IPS-18a (cell line): Measurements from ENCODE around the gene CSAD.

Experiments
- H3K27ac ChIP-seq: one replicate; pipeline ENCODE4 v1.5.1; 2013; ENCODE audit warnings: low read length
- H3K27me3 ChIP-seq: one replicate; pipeline ENCODE4 v1.6.1; 2013; ENCODE audit warnings: mild to moderate bottlenecking, low read length; ENCODE audit not compliant: control insufficient read depth, insufficient read depth
- H3K36me3 ChIP-seq: one replicate; pipeline ENCODE4 v1.6.1; 2013; ENCODE audit warnings: low read depth, low read length; ENCODE audit not compliant: control insufficient read depth
- H3K4me1 ChIP-seq: one replicate; pipeline ENCODE4 v1.6.1; 2013; ENCODE audit warnings: low read depth, low read length; ENCODE audit not compliant: control insufficient read depth
- H3K4me3 ChIP-seq: one replicate; pipeline ENCODE4 v1.5.1; 2013; ENCODE audit warnings: low read length
- H3K9ac ChIP-seq: one replicate; pipeline ENCODE4 v1.6.1; 2013; ENCODE audit warnings: mild to moderate bottlenecking, low read length, moderate library complexity
- H3K9me3 ChIP-seq: one replicate; pipeline ENCODE4 v1.6.1; 2013; ENCODE audit warnings: low read depth, low read length; ENCODE audit not compliant: control insufficient read depth

CSAD gene

DNA sequence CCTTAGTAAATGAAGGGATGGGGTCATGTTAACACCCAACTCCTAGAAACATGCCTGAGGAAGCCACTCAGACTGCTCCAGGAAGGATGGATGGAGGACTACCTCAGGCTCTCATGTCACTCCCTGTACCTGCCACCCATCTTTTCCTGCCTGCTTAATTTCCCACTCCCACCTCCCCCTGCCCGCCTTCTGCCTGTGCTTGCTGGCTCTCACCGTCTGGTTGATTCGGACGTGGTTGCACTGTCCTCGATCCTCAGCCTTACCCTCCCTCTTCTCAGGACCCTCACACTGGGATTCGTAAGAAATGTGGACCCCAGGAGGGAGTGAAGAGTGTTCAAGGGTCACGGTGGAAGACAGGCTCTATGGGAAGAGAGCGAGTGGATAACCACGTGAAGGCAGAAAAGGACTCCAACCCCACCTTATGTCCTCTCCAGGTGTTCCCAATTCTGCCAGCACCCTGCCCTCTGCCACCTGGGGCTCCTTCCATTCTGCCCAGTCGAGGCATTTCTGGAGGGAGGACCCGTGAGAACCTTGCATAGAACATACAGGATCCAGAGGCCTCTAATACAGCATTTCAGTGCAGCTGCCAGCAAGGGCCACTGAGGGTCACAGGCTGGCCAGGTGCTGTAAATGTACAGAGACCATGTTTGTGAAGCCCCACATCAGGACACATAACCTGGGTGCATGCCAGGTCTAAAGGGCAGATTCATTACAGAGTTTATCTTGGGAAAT lies 13.4 kb upstream of the CSAD start:
- Histone ChIP-seq H3K9me3 (no peaks in the 10 kb centered on the region), H3K4me3 (no peak overlapping the region), H3K27me3 (peaks cover 48% of the 10 kb centered on the region), H3K36me3 (no peaks in the 10 kb centered on the region), H3K27ac (no peak overlapping the region), H3K9ac (no peak overlapping the region), H3K4me1 (no peaks in the 10 kb centered on the region)

DNA sequence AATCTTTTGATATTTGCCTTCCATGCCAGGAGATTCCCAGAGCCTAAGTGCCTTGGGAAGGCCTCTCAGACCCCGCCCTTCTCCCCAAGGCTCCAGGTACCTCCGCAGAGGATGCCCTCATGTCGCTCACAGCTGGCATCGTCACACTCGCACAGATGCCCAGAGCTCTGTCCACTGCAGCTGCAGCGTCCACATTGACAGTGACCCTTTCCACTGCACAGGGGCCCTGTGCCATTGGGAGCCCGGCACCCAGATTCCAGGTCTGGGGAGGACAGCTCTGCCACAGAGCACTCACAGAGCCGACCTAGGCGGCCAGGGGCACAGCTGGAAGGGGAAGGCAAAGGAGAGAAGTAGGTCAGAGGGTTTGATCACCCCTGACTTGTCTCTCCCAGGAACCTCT lies 12.3 kb upstream of the CSAD start:
- no peaks in the 10 kb centered on the region for H3K9me3 ChIP-seq
- no peak overlapping the region for H3K27ac ChIP-seq
- H3K36me3 ChIP-seq = peaks cover 2% of the 10 kb centered on the region
- H3K4me3 ChIP-seq = no peak overlapping the region
- H3K27me3 ChIP-seq = peaks cover 37% of the 10 kb centered on the region
- no peaks in the 10 kb centered on the region for H3K4me1 ChIP-seq
- no peak overlapping the region for H3K9ac ChIP-seq

DNA sequence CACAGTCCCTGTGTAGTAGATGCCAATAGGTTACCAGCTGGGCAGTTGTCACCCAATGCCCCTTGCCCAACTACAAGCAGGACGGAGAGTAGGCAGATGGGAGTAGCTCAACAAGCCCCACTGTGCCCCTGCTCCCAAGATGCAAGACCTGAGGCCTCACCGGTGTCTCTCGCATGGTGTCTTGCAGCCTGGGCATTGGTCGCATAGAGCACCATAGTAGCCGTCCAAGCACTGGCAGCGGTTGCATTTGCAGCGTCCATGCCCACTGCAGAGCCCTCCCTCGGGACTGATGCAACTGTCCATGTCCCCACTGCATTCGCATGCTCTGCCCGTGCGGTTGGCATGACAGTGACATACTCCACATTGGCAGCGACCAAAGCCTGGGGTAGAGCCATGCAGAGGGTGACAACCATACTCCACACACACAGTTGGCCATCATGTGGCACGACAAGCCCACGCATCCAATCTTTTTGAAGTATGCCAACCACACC lies 11.9 kb upstream of the CSAD start:
- Histone ChIP-seq H3K27me3 (peaks cover 34% of the 10 kb centered on the region), H3K27ac (no peak overlapping the region), H3K4me3 (no peak overlapping the region), H3K4me1 (no peaks in the 10 kb centered on the region), H3K9me3 (no peaks in the 10 kb centered on the region), H3K9ac (no peak overlapping the region), H3K36me3 (peaks cover 7% of the 10 kb centered on the region)

DNA sequence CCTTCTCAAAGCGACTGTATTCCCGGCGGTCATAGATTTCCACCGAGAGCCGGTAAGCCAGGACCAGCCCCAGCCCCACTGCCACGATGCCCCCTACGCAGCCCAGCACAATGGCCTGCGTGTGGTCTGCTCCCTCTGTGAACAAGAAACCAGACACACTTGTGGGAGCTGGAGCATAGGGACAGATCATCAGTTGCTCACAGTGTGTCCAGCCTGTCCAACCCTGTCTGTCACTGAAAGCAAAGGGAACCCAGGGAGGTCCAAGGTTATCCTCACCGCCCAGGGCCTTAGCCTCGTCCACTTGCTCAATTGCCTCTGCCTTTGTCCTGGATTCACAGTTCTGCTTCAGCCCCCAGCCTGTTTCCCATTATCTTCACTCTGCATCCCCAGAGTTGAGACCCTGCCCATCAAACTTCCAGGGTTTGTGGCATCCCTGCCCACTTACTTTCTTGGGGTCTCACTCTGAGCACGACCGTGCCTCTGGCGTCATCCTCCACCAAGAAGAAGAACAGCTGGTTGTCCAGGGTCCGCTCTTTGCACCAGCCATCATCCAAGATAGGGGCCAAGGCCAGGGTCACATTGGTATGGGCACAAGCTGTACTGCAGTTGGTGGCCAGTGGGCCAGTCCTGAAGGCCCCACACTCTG lies 11.3 kb upstream of the CSAD start:
- peaks cover 28% of the 10 kb centered on the region for H3K27me3 ChIP-seq
- H3K27ac ChIP-seq = no peak overlapping the region
- no peak overlapping the region for H3K9ac ChIP-seq
- H3K36me3 ChIP-seq = peaks cover 12% of the 10 kb centered on the region
- H3K4me1 ChIP-seq = no peaks in the 10 kb centered on the region
- no peaks in the 10 kb centered on the region for H3K9me3 ChIP-seq
- H3K4me3 ChIP-seq = no peak overlapping the region

DNA sequence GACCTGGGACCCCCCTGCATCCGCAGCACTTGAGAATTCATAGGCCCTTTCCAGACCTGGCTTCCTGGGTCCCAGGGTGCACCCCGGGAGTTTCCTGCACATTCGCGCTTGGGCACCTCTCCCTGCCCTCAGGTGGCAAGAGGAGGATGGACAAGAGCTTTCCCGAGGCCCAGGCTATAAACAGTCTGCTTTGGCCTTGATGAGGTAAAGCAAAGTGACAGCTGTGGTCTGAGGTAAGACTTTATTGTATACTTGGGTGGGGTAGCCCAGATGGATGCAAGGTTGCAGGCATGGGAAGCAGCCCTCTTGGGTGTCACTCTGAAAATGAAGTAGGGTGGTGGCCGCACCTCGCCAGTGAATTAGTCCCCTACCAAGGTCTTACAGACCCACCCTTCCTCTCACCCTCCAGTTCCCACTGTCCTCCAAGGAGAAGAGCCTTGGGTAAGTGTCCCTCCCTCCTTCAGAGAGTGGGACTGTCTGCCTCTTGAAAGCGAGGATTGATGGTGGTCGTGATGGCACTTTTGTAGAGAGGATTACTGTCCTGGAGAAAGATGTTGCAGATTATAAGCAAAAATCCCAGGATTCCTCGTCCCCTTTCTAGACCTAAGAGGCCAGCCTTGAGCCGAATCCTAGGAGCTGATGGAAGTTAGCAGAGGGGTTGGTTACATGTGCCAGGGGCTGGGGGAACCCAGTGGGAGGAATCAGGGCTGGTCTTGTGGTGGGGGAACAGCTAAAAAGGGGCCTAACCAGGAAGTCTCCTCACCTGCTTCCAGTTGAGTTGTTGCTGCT lies 10.6 kb upstream of the CSAD start:
- Histone ChIP-seq H3K4me3 (no peak overlapping the region), H3K27ac (no peak overlapping the region)

DNA sequence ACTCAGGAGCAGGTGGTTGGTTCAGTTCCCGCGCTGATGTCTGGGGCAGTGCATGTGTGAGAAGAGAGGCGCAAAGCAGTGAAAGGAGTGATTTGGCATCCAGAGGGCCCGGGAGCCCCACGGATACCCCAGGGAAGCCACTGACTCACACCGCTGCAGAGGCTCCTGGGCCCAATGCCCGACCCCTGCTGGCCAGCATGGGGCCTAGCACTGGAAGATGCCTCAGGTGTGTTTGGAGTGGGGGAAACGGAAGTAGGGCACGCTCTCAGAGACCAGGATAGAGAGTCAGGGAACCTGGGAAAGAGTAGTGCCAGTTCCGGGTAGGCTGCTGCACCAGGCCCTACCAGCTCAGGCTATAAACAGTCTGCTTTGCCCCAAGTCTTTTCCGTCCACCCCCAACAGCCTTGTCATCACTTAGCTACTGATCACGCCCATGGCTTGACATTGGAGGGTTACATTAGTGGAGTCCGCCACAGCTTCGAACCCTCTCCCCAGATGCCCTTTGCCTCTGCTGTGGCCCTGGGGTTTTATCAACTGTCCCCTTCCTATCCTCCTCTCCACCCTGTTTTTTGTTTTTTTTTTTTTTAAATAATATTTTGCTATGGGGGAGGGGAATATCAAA lies 9.5 kb upstream of the CSAD start:
- no peak overlapping the region for H3K4me3 ChIP-seq
- no peak overlapping the region for H3K27ac ChIP-seq
- H3K9ac ChIP-seq = no peak overlapping the region
- peaks cover 20% of the 10 kb centered on the region for H3K27me3 ChIP-seq
- H3K9me3 ChIP-seq = no peaks in the 10 kb centered on the region
- H3K4me1 ChIP-seq = no peaks in the 10 kb centered on the region
- peaks cover 29% of the 10 kb centered on the region for H3K36me3 ChIP-seq

More for the DNA sequence above, 10.6 kb upstream of the CSAD start:
- peaks cover 21% of the 10 kb centered on the region for H3K27me3 ChIP-seq
- H3K9me3 ChIP-seq = no peaks in the 10 kb centered on the region
- H3K36me3 ChIP-seq = peaks cover 20% of the 10 kb centered on the region
- no peak overlapping the region for H3K9ac ChIP-seq
- H3K4me1 ChIP-seq = no peaks in the 10 kb centered on the region

DNA sequence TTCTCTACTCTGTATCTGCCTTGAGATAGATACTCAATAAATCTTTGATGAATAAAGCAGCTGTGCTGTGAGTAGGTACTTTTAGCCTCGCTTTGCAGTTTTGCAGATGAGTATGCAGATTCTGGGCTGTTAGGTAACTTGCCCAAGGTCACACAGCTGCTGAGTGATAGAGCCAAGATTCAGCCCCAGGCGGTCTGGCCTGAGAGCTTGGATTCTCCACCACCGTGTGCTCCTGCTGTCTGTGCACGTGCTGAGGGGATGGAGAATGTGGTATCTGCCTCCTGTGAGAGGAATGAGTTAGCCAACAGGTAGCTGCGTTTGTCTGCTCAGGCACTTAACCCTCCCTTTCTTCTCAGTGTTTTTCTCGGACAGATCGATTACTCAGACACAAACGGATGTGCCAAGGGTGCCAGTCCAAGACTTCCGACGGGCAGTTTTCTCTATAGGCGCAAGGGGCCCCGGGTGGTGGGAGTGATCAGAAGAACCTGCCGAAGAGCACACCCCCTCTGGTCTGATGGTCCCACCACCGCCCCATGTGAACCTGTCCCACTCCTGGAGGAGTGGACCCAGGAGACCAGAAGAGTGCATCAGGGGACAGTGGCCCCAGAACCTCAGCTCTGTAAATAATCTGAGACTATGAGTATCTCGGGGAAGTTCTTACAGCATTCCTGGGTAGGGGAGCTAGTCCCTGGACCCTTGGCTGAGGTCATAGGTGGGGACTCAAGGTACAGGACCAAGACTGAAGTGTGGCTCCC lies 6.6 kb upstream of the CSAD start:
- Histone ChIP-seq H3K9ac (no peak overlapping the region), H3K4me3 (no peak overlapping the region), H3K4me1 (no peaks in the 10 kb centered on the region), H3K9me3 (no peaks in the 10 kb centered on the region), H3K27ac (no peak overlapping the region), H3K36me3 (peaks cover 43% of the 10 kb centered on the region), H3K27me3 (no peaks in the 10 kb centered on the region)

DNA sequence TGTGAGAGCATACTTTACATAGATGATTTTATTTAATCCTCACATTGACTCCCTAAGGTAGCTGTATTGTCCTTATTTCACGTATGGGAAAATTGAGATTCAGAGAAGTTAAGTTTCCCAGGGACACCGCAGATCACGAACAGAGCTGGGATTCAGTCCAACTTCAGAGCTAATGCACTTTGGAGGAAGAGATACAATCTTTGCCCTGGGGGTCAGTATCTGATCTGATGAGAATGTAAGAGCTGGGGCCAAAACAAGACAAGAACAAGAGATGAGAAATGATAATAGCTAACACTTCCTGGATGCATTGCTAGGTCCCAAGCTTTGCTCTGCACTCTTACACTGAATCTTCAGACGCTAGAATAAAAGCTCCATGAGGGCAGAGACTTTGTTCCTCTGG lies 6.0 kb upstream of the CSAD start:
- Histone ChIP-seq H3K9me3 (no peaks in the 10 kb centered on the region), H3K9ac (no peak overlapping the region), H3K4me3 (no peak overlapping the region), H3K27ac (no peak overlapping the region), H3K36me3 (peaks cover 49% of the 10 kb centered on the region), H3K4me1 (peaks cover 1% of the 10 kb centered on the region), H3K27me3 (no peaks in the 10 kb centered on the region)

DNA sequence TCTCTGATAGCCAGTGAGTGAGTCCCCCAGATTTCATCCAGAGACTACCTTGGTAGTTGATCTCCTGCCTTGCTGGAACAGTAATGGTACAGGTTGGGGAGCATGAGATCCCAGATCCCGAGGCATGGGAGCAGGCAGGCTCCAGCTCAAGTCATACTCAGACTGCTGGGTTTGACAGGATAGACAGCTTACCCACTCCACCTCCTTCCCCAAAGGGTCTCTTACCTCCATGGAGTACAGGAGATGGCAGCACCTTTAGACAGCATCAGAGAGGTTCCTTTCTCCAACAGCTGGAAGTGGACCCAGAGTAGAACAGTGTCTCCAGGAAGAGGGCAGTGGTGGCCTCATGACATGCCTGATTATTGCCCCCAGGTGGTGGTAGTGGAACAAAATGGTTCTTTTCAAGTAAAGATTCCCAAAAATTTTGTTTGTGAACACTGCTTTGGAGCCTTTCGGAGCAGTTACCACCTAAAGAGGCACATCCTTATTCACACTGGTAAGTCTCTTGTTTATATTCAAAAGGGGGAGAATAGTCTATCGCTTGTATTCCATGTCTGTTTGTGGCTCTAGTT lies 4.9 kb upstream of the CSAD start:
- Histone ChIP-seq H3K27ac (no peak overlapping the region), H3K36me3 (peaks cover 50% of the 10 kb centered on the region), H3K27me3 (no peaks in the 10 kb centered on the region), H3K4me1 (peaks cover 6% of the 10 kb centered on the region), H3K9ac (no peak overlapping the region), H3K9me3 (no peaks in the 10 kb centered on the region), H3K4me3 (no peak overlapping the region)

DNA sequence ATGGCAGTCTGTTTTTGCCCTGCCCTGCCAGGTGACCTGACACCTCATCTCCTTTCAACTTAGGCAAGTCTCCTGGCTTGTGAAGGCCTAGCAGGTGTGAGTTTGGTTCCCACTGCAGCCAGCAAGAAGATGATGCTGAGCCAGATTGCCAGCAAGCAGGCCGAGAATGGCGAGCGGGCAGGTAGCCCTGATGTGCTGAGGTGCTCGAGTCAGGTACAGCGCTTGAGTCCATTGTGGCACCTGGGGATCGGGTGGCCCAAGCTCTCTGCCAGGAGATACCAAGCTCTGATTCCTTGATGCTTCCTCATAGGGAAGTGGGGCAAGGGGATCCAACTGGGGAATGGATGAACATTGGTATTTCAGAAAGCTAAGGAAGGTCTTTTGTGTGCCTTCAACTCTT lies 4.1 kb upstream of the CSAD start:
- peaks cover 50% of the 10 kb centered on the region for H3K36me3 ChIP-seq
- peaks cover 6% of the 10 kb centered on the region for H3K4me1 ChIP-seq
- no peaks in the 10 kb centered on the region for H3K27me3 ChIP-seq
- H3K9me3 ChIP-seq = no peaks in the 10 kb centered on the region
- no peak overlapping the region for H3K27ac ChIP-seq
- no peak overlapping the region for H3K4me3 ChIP-seq
- no peak overlapping the region for H3K9ac ChIP-seq
